GM19240 (cell line): ENCODE measurements around the gene PDE4D.
"Not testable (repeated sequence)": the region's sequence is repeated elsewhere in the genome, so short reads cannot be mapped to it uniquely, and the experiment has no call there.

Experiments used
- DNase-seq: peaks from one replicate; pipeline ENCODE4 v3.0.0; 2011; ENCODE audit warnings: low spot score; ENCODE audit not compliant: insufficient read length

The PDE4D gene

GRCh38 chr5:58986281-58986680, 907.2 kb downstream of the PDE4D start:
- no peak for DNase-seq

- DNase-seq, result no peak
Measured at GRCh38 chr5:58985759-58986158, 907.8 kb downstream of the PDE4D start.

GRCh38 chr5:58985311-58985710, 908.2 kb downstream of the PDE4D start:
- DNase-seq, result no peak

GRCh38 chr5:58983526-58984452, 909.7 kb downstream of the PDE4D start:
- no peak for DNase-seq

GRCh38 chr5:58980890-58981289, 912.6 kb downstream of the PDE4D start:
- no peak for DNase-seq

GRCh38 chr5:58979090-58979489, 914.4 kb downstream of the PDE4D start:
- no peak for DNase-seq

- DNase-seq, result no peak
Measured at GRCh38 chr5:58974601-58975000, 918.9 kb downstream of the PDE4D start.

GRCh38 chr5:58974083-58974482, 919.4 kb downstream of the PDE4D start:
- DNase-seq, result no peak

- DNase-seq, result no peak
Measured at GRCh38 chr5:58972301-58972700, 921.2 kb downstream of the PDE4D start.

GRCh38 chr5:58970766-58971165, 922.8 kb downstream of the PDE4D start:
- no peak for DNase-seq

GRCh38 chr5:58969795-58970194, 923.7 kb downstream of the PDE4D start:
- no peak for DNase-seq

GRCh38 chr5:58969253-58969652, 924.3 kb downstream of the PDE4D start:
- no peak for DNase-seq

GRCh38 chr5:58968350-58968749, 925.2 kb downstream of the PDE4D start:
- DNase-seq, result no peak

GRCh38 chr5:58967597-58968281, 925.8 kb downstream of the PDE4D start:
- no peak for DNase-seq

- DNase-seq, result no peak
Measured at GRCh38 chr5:58965677-58966414, 927.7 kb downstream of the PDE4D start.

GRCh38 chr5:58963821-58964220, 929.7 kb downstream of the PDE4D start:
- DNase-seq, result no peak

GRCh38 chr5:58963361-58963760, 930.2 kb downstream of the PDE4D start:
- no peak for DNase-seq

- DNase-seq, result peak; percentile 9
Measured at GRCh38 chr5:58961631-58962280, 931.8 kb downstream of the PDE4D start.

GRCh38 chr5:58958701-58959100, 934.8 kb downstream of the PDE4D start:
- no peak for DNase-seq

- DNase-seq, result not testable (repeated sequence)
Measured at GRCh38 chr5:58953218-58953617, 940.3 kb downstream of the PDE4D start.

GRCh38 chr5:58950224-58950623, 943.3 kb downstream of the PDE4D start:
- no peak for DNase-seq
